HepG2 (cell line): Measurements from ENCODE around the gene NPEPL1. TPM values are rescaled to one million over a fixed set of nuclear protein-coding genes. Genes with fewer than 3 reads are reported as not detected.

Experiments
- EZH2 ChIP-seq: conservative IDR thresholded peaks from 2 replicates; pipeline ENCODE4 v1.6.1; 2012; ENCODE audit warnings: mild to moderate bottlenecking, low read depth, low read length, moderate library complexity
- HMGXB4 ChIP-seq, 2 experiments: sonication (generic) in 1 of 2; formaldehyde crosslinking in 1 of 2; IDR thresholded peaks; 2 replicates each; pipeline versions ENCODE4 v1.4.0 to v1.6.1; 2018 to 2020; ENCODE audit warnings: missing genetic modification reagents in 2 of 2, borderline replicate concordance in 1 of 2, low read depth in 1 of 2, mild to moderate bottlenecking in 1 of 2, missing biosample characterization in 1 of 2
- HOMEZ ChIP-seq: IDR thresholded peaks from 2 replicates; pipeline ENCODE4 v1.6.1; 2016; ENCODE audit warnings: low read depth
- RNF219 ChIP-seq: sonication (generic); formaldehyde crosslinking; IDR thresholded peaks from 2 replicates; pipeline ENCODE4 v1.5.0; 2020; ENCODE audit warnings: mild to moderate bottlenecking, missing genetic modification reagents
- SAFB2 ChIP-seq: sonication (generic); formaldehyde crosslinking; IDR thresholded peaks from 2 replicates; pipeline ENCODE4 v1.5.1; 2020; ENCODE audit warnings: missing genetic modification reagents, low read depth, mild to moderate bottlenecking, borderline replicate concordance
- TAF1 ChIP-seq: sonication (generic); formaldehyde crosslinking; IDR thresholded peaks from 2 replicates; pipeline ENCODE4 v1.4.0; 2020; ENCODE audit warnings: missing genetic modification reagents
- ZFP90 ChIP-seq: sonication (generic); formaldehyde crosslinking; IDR thresholded peaks from 2 replicates; pipeline ENCODE4 v1.8.0; 2022; ENCODE audit warnings: missing genetic modification reagents, mild to moderate bottlenecking, inconsistent platforms, borderline replicate concordance
- ZNF207 ChIP-seq: fragments of 450-650 bp; IDR thresholded peaks from 2 replicates; pipeline ENCODE4 v1.6.1; 2016; ENCODE audit warnings: antibody characterized with exemption, borderline replicate concordance
- ZNF407 ChIP-seq: sonication (generic); formaldehyde crosslinking; IDR thresholded peaks from one replicate; pipeline ENCODE4 v1.5.1; 2020; ENCODE audit warnings: mild to moderate bottlenecking, missing genetic modification reagents; ENCODE audit errors: not compliant biosample characterization
- ZNF569 ChIP-seq: sonication (generic); formaldehyde crosslinking; IDR thresholded peaks from 2 replicates; pipeline ENCODE4 v1.5.0; 2020; ENCODE audit warnings: mild to moderate bottlenecking, missing genetic modification reagents, moderate library complexity, borderline replicate concordance
- ZSCAN22 ChIP-seq: sonication (generic); formaldehyde crosslinking; IDR thresholded peaks from 2 replicates; pipeline ENCODE4 v1.4.0; 2020; ENCODE audit warnings: mild to moderate bottlenecking, missing genetic modification reagents
- polyA plus RNA-seq, 8 experiments: library from polyadenylated mRNA; depleted of rRNA in 3 of 8; stranded (reverse) in 7 of 8; unstranded in 1 of 8; fragments of >200 nt; fragmentation: Illumina TruSeq in 4 of 8; extraction: Trizol in 4 of 8; gene quantifications; 2 replicates each; pipeline versions ENCODE4 v1.2.1 to v1.2.3, GENCODE V29; 2011 to 2016; ENCODE audit warnings: low read depth in 4 of 8, missing spikeins in 1 of 8, mixed read lengths in 1 of 8; ENCODE audit not compliant: insufficient read depth in 1 of 8
- total RNA-seq, 5 experiments: library from RNA; depleted of rRNA; stranded (reverse); fragments of >200 nt; fragmentation: Illumina TruSeq; extraction: Trizol; gene quantifications; 2 replicates each; pipeline ENCODE4 v1.2.3, GENCODE V29; 2016; ENCODE audit warnings: low read depth in 1 of 5

NPEPL1 gene
- total and polyA plus RNA-seq, 2 of the 13 experiments (the other 11 are each of a cell fraction or from before 2014, with no cell fraction given): 4.1 to 7.5 TPM

GRCh38 chr20:58650776-58651558 is 41.6 kb upstream of the NPEPL1 start, which contains the start of gene STX16 (continued):
- TF ChIP-seq HOMEZ (CRISPR knock-in tag) (peak; percentile 72), EZH2 (no peak), ZNF569 (CRISPR knock-in tag) (0 out of 2 replicates have a peak, but pooled peaks have one; percentile 75), ZNF407 (CRISPR knock-in tag) (peak; percentile 94), ZNF207 (0 out of 2 replicates have a peak, but pooled peaks have one; percentile 78), TAF1 (CRISPR knock-in tag) (peak; percentile 99), ZSCAN22 (CRISPR knock-in tag) (peak; percentile 68), ZFP90 (peak; percentile 99), RNF219 (CRISPR knock-in tag) (peak; percentile 93; the same call in 1 of the 2 replicates), HMGXB4 (CRISPR knock-in tag; IDR thresholded peaks at IDR 0.05; ENCODE audit: borderline replicate concordance in 1 of 2, low read depth in 1 of 2) (peak; percentile 100), SAFB2 (CRISPR knock-in tag) (peak; percentile 99)
